SK-N-SH (cell line): ENCODE data around the gene SEZ6. TPM values are rescaled to one million over a fixed set of nuclear protein-coding genes. Genes with fewer than 3 reads are reported as not detected.

Experiments
- CTCF ChIA-PET: fragments of 300-600, 350-600 bp; formaldehyde crosslinking; extraction: SDS; loops from one replicate; lab custom pipeline; 2021; lab: Yijun Ruan, JAX
- POLR2A ChIA-PET: fragments of 350-600 bp; sonication (Branson Sonifier 250); formaldehyde crosslinking; extraction: SDS; loops from one replicate; lab custom pipeline; 2020; ENCODE audit warnings: antibody characterized with exemption, inconsistent platforms; lab: Yijun Ruan, JAX
- DNase-seq: peaks from one replicate; pipeline ENCODE4 v3.0.0; 2012
- H2AFZ ChIP-seq: fragments of 200-600 bp; sonication (generic); 2 replicates; pipeline ENCODE4 v1.8.1; 2016; ENCODE audit warnings: antibody characterized with exemption, mild to moderate bottlenecking, low read depth
- H3F3A ChIP-seq: fragments of 200-600 bp; sonication (generic); replicated peaks from 2 replicates; pipeline ENCODE3; 2016; ENCODE audit warnings: antibody characterized with exemption, mild to moderate bottlenecking; ENCODE audit not compliant: insufficient read depth
- H3K27ac ChIP-seq, 2 experiments: fragments of 200-500 bp in 1 of 2; fragments of 200-600 bp in 1 of 2; sonication (Bioruptor generic) in 1 of 2; sonication (generic), shearing (Covaris generic) in 1 of 2; 2 replicates each; pipeline versions ENCODE4 v1.5.1 to v1.6.1; 2014 to 2016; ENCODE audit warnings: low read depth in 2 of 2, inconsistent platforms in 1 of 2, low read length in 1 of 2, mild to moderate bottlenecking in 1 of 2, mixed read lengths in 1 of 2
- H3K27me3 ChIP-seq: fragments of 200-600 bp; sonication (generic), shearing (Covaris generic); 2 replicates; pipeline ENCODE4 v1.6.1; 2016; ENCODE audit warnings: mixed run types; ENCODE audit not compliant: insufficient read depth
- H3K36me3 ChIP-seq, 2 experiments: fragments of 200-500 bp in 1 of 2; fragments of 200-600 bp in 1 of 2; sonication (Bioruptor generic) in 1 of 2; sonication (generic) in 1 of 2; replicated peaks in 1 of 2; 2 replicates each; pipeline versions ENCODE3 to v1.5.1; 2014 to 2016; ENCODE audit warnings: low read length in 1 of 2, mild to moderate bottlenecking in 1 of 2; ENCODE audit not compliant: insufficient read depth in 2 of 2, control insufficient read depth in 1 of 2
- H3K4me1 ChIP-seq, 2 experiments: fragments of 200-500 bp in 1 of 2; fragments of 200-600 bp in 1 of 2; sonication (Bioruptor generic) in 1 of 2; sonication (generic), shearing (Covaris generic) in 1 of 2; 2 replicates each; pipeline versions ENCODE4 v1.5.1 to v1.6.1; 2014 to 2016; ENCODE audit warnings: low read depth in 1 of 2, low read length in 1 of 2, mixed run types in 1 of 2; ENCODE audit not compliant: insufficient read depth in 2 of 2, control insufficient read depth in 1 of 2
- H3K4me2 ChIP-seq: fragments of 200-600 bp; sonication (generic), shearing (Covaris generic); 2 replicates; pipeline ENCODE4 v1.6.1; 2017; ENCODE audit warnings: mixed run types
- H3K4me3 ChIP-seq, 2 experiments: fragments of 200-500 bp in 1 of 2; fragments of 200-600 bp in 1 of 2; sonication (Bioruptor generic) in 1 of 2; sonication (generic), shearing (Covaris generic) in 1 of 2; 2 replicates each; pipeline versions ENCODE4 v1.5.1 to v1.8.1; 2014 to 2016; ENCODE audit warnings: low read depth in 2 of 2, inconsistent platforms in 1 of 2, low read length in 1 of 2, mild to moderate bottlenecking in 1 of 2, mixed read lengths in 1 of 2, moderate library complexity in 1 of 2
- H3K79me2 ChIP-seq: fragments of 200-600 bp; sonication (generic); 2 replicates; pipeline ENCODE4 v1.8.1; 2017; ENCODE audit warnings: mild to moderate bottlenecking; ENCODE audit not compliant: insufficient read depth
- H3K9ac ChIP-seq: fragments of 200-600 bp; sonication (generic); 2 replicates; pipeline ENCODE4 v1.6.1; 2017; ENCODE audit warnings: mixed run types
- H3K9me2 ChIP-seq: fragments of 200-600 bp; sonication (generic); 2 replicates; pipeline ENCODE4 v1.6.1; 2017; ENCODE audit warnings: mixed run types
- H3K9me3 ChIP-seq: fragments of 200-600 bp; sonication (generic); 2 replicates; pipeline ENCODE4 v1.6.1; 2017; ENCODE audit warnings: mixed run types, mild to moderate bottlenecking, moderate library complexity
- H4K20me1 ChIP-seq: fragments of 200-600 bp; sonication (generic); 2 replicates; pipeline ENCODE4 v1.6.1; 2017; ENCODE audit warnings: mild to moderate bottlenecking, mixed run types; ENCODE audit not compliant: insufficient read depth
- CHD2 ChIP-seq: fragments of 150-350 bp; IDR thresholded peaks from 2 replicates; pipeline ENCODE4 v1.6.1; 2018; ENCODE audit warnings: low read length; ENCODE audit not compliant: partially characterized antibody
- ELF1 ChIP-seq: IDR thresholded peaks from 2 replicates; pipeline ENCODE4 v1.4.0; 2012
- EZH2phosphoT487 ChIP-seq: fragments of 200-600 bp; sonication (generic); IDR thresholded peaks from 2 replicates; pipeline ENCODE4 v1.6.1; 2017; ENCODE audit warnings: low read depth, mixed run types, mild to moderate bottlenecking, antibody characterized with exemption, moderate library complexity, borderline replicate concordance
- FOXJ3 ChIP-seq: sonication (generic); formaldehyde crosslinking; IDR thresholded peaks from 2 replicates; pipeline ENCODE4 v1.5.1; 2020; ENCODE audit warnings: mild to moderate bottlenecking, missing genetic modification reagents
- FOXM1 ChIP-seq: IDR thresholded peaks from 2 replicates; pipeline ENCODE4 v1.4.0; 2012; ENCODE audit warnings: low read depth, mild to moderate bottlenecking
- GATA2 ChIP-seq: sonication (generic); formaldehyde crosslinking; IDR thresholded peaks from 2 replicates; pipeline ENCODE4 v1.5.0; 2020; ENCODE audit warnings: mild to moderate bottlenecking, missing genetic modification reagents
- MEF2A ChIP-seq: IDR thresholded peaks from 2 replicates; pipeline ENCODE4 v1.4.0; 2012; ENCODE audit warnings: low read depth, borderline replicate concordance
- NFIC ChIP-seq: IDR thresholded peaks from 2 replicates; pipeline ENCODE4 v1.4.0; 2012; ENCODE audit warnings: borderline replicate concordance
- NRF1 ChIP-seq: IDR thresholded peaks from 2 replicates; pipeline ENCODE4 v1.6.1; 2012; ENCODE audit warnings: low read depth, mild to moderate bottlenecking, low read length
- SMC3 ChIP-seq: IDR thresholded peaks from 2 replicates; pipeline ENCODE4 v1.6.1; 2012; ENCODE audit warnings: low read depth, low read length, improper control_type of control experiment
- TAF1 ChIP-seq: IDR thresholded peaks from 2 replicates; pipeline ENCODE4 v1.6.1; 2012; ENCODE audit warnings: low read depth, mild to moderate bottlenecking, low read length, moderate library complexity, borderline replicate concordance
- TEAD4 ChIP-seq: IDR thresholded peaks from 2 replicates; pipeline ENCODE4 v1.4.0; 2012; ENCODE audit warnings: mild to moderate bottlenecking, borderline replicate concordance; ENCODE audit not compliant: insufficient read depth
- YY1 ChIP-seq: IDR thresholded peaks from 2 replicates; pipeline ENCODE4 v1.4.0; 2012; ENCODE audit warnings: low read depth, mild to moderate bottlenecking
- WGBS: methylation state at CpG from one replicate; pipeline ENCODE4 v1.1.6; 2017; ENCODE audit warnings: low lambda C conversion rate; 5-methylcytosine and 5-hydroxymethylcytosine counted together
- polyA plus RNA-seq, 3 experiments: library from polyadenylated mRNA; depleted of rRNA; stranded (reverse); fragments of >200 nt; gene quantifications; 2 replicates each; pipeline ENCODE4 v1.2.3, GENCODE V29; 2012
- TF ChIP-seq, protein P1 (sequence below): IDR thresholded peaks from 2 replicates; pipeline ENCODE4 v1.4.0; 2012; ENCODE audit warnings: low read depth, borderline replicate concordance

The SEZ6 gene
- polyA plus RNA-seq, 1 of the 3 experiments (the other 2 are of a cell fraction): 0.12 TPM

DNA sequence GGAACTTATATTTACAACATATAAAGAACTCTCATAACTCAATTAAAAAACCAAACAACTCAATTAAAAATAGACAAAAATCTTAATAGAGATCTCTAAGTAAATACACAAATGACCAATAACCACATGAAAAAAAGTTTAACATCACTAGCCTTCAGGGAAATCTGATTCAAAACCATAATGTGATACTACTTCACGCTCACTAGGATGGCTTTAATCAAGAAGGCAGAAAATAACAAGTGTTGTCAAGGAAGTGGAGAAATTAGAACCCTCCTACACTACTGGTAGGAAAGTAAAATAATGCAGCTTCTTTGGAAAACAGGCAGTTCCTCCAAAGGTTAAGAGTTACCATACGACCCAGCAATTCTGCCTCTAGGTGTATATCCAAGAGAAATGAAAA is 62.9 kb downstream of the SEZ6 start:
- Histone ChIP-seq H4K20me1 (peaks cover 61% of the 10 kb centered on the region), H3K79me2 (peaks cover 96% of the 10 kb centered on the region), H3K27me3 (no peaks in the 10 kb centered on the region), H3K27ac (no peak overlapping the region), H3K9ac (no peak overlapping the region), H3K4me3 (no peak overlapping the region), H2AFZ (no peak overlapping the region), H3K4me1 (peaks cover 4 to 29% of the 10 kb centered on the region in 2 experiments; a peak in 3 of 4 replicates), H3K9me3 (no peaks in the 10 kb centered on the region), H3K4me2 (no peak overlapping the region), H3K36me3 (peaks cover 24 to 29% of the 10 kb centered on the region in 2 experiments), H3K9me2 (no peaks in the 10 kb centered on the region), H3F3A (peaks cover 34% of the 10 kb centered on the region)
- ChIA-PET POLR2A (no interaction called here), CTCF (interaction anchor here (0.9 to 2.3 kb wide), 7 partner anchors 9 to 173 kb away, joined by 3 to 12 read pairs (median 3); partner anchors contain the start of gene PHF12)
- DNase-seq: no peak
- TF ChIP-seq EZH2phosphoT487 (no peak), YY1 (no peak), MEF2A (no peak), CHD2 (no peak), ELF1 (no peak), FOXJ3 (CRISPR knock-in tag) (no peak), NFIC (no peak), TAF1 (no peak), TEAD4 (no peak)
- TF ChIP-seq, protein P1, sequence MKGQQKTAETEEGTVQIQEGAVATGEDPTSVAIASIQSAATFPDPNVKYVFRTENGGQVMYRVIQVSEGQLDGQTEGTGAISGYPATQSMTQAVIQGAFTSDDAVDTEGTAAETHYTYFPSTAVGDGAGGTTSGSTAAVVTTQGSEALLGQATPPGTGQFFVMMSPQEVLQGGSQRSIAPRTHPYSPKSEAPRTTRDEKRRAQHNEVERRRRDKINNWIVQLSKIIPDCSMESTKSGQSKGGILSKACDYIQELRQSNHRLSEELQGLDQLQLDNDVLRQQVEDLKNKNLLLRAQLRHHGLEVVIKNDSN: no peak
- WGBS: 85% methylated on average over 2 of the region's 2 CpGs

DNA sequence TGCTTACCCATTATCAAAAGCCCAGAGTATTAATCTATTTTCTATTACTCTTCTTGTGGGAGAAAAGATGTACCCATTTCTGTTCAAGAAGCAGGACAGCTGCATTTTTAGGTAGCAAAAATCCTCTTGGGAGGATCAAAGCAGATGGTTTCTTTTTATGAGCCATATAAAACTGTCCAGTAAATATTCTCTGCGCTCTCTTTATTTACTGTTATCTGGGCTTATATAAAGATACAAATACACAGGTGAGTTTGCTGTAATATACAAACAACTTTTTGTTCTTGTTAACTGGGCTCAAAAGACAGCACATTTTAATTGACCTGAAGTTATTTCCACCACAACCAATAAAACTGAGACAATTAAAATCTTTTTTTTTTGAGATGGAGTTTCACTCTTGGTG is 64.6 kb downstream of the SEZ6 start:
- CTCF ChIA-PET: interaction anchor here (0.9 to 2.1 kb wide), 3 partner anchors 12 to 176 kb away, joined by 3 to 8 read pairs (median 6); no protein-coding TSS in a partner anchor
- H3K4me1 ChIP-seq: peaks cover 0 to 25% of the 10 kb centered on the region in 2 experiments; a peak in 2 of 4 replicates

More for the DNA sequence above, 64.6 kb downstream of the SEZ6 start:
- H2AFZ ChIP-seq: no peak overlapping the region
- no peaks in the 10 kb centered on the region for H3K9me2 ChIP-seq
- no peak for DNase-seq
- POLR2A ChIA-PET: no interaction called here
- H3K9me3 ChIP-seq: no peaks in the 10 kb centered on the region
- H3F3A ChIP-seq: peaks cover 23% of the 10 kb centered on the region
- H3K4me3 ChIP-seq: no peak overlapping the region
- H3K4me2 ChIP-seq: no peak overlapping the region
- H3K36me3 ChIP-seq: peaks cover 24 to 31% of the 10 kb centered on the region in 2 experiments
- peaks cover 76% of the 10 kb centered on the region for H4K20me1 ChIP-seq
- TF ChIP-seq TAF1 (no peak), FOXJ3 (CRISPR knock-in tag) (no peak), GATA2 (CRISPR knock-in tag) (no peak), NRF1 (no peak), SMC3 (no peak), FOXM1 (no peak)
- H3K9ac ChIP-seq: no peak overlapping the region
- WGBS: 97% methylated on average over 1 of the region's 1 CpG
- peaks cover 97% of the 10 kb centered on the region for H3K79me2 ChIP-seq
- H3K27ac ChIP-seq: no peak overlapping the region
- H3K27me3 ChIP-seq: no peaks in the 10 kb centered on the region
